Activated T-cell treated with anti-CD3 and anti-CD28 coated beads, Interleukin-2, amount 50 U/mL, for 24 hours (primary cell): ENCODE results near the gene OR52A1.
"Not testable (repeated sequence)": the region's sequence is repeated elsewhere in the genome, so short reads cannot be mapped to it uniquely, and the experiment has no call there.

Experiments
- DNase-seq: peaks from one replicate; pipeline ENCODE4 v3.0.0-alpha.2; 2020
- H3K27ac Mint-ChIP-seq: 2 replicates; pipeline ENCODE4 v1.8.0; 2020; ENCODE audit warnings: mild to moderate bottlenecking, mixed read lengths
- H3K27me3 Mint-ChIP-seq: 2 replicates; pipeline ENCODE4 v1.8.0; 2020; ENCODE audit warnings: mixed read lengths
- H3K36me3 Mint-ChIP-seq: 2 replicates; pipeline ENCODE4 v1.8.0; 2020; ENCODE audit warnings: low read depth, mixed read lengths
- H3K4me1 Mint-ChIP-seq: 2 replicates; pipeline ENCODE4 v1.8.0; 2020; ENCODE audit warnings: low read depth, mixed read lengths
- H3K4me3 Mint-ChIP-seq: 2 replicates; pipeline ENCODE4 v1.8.0; 2020; ENCODE audit warnings: mild to moderate bottlenecking, moderate library complexity, mixed read lengths
- H3K9me3 Mint-ChIP-seq: 2 replicates; pipeline ENCODE4 v1.8.0; 2020; ENCODE audit warnings: mixed read lengths

The OR52A1 gene

DNA sequence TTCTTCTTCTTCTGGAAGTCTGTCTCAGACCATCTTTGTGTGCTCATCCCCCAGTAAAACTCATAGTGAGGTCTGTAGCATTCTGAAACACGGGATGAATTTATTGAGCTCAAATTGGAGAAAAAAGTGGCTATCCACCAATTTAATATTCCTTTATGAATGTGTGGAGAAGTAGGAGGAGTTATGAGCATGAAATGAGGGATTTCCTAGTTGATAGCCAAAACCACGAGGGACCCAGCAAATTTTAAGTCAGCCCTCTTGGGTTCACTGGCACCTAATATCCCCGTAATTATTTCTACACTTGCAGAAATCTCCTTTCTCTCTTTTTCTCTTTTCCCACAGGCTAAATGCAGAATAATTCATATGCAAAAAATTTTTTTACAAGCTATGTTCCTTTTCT, at the start of gene OR52A1:
Gene OR52A1, minus strand, starts transcription at position 101 of the 400 bp plus-strand sequence. CDS start 2,388 bp downstream, outside the sequence.
- no peaks in the 10 kb centered on the region for H3K9me3 Mint-ChIP-seq
- no peak within 1 kb of the TSS for H3K27ac Mint-ChIP-seq
- DNase-seq, result no peak
- no peaks in the 10 kb centered on the region for H3K36me3 Mint-ChIP-seq
- no peaks in the 10 kb centered on the region for H3K27me3 Mint-ChIP-seq
- no peak within 1 kb of the TSS for H3K4me3 Mint-ChIP-seq
- H3K4me1 Mint-ChIP-seq, result no peaks in the 10 kb centered on the region

DNA sequence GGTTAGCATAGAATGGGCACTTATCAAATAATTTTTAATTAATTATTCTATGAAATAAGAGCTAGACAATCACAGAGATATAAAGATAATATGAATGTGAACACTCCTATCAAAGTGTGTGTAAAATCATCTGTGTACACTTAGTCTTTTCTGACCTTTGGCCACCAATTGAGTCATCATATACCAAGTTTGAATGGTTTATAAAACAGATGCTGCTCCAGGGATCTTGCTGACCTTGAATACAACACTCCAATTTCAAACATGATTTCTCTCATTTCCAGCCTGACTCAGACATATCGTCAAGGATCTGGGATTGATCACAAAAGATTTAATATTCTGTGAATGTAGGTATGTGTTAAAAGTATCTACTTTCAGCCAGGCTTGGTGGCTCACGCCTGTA, 48.8 kb upstream of the OR52A1 start:
- Mint-ChIP-seq H3K36me3 (no peaks in the 10 kb centered on the region), H3K9me3 (no peaks in the 10 kb centered on the region), H3K4me1 (no peaks in the 10 kb centered on the region), H3K27me3 (peaks cover 4% of the 10 kb centered on the region), H3K27ac (no peak overlapping the region), H3K4me3 (no peak overlapping the region)
- no peak for DNase-seq

GRCh38 chr11:5200582-5200981, 46.0 kb upstream of the OR52A1 start, which contains the start of gene OR51V1:
TSS of gene OR51V1 (minus strand) at chr11:5200682. CDS start at chr11:5200682, 0 bp downstream.
- Mint-ChIP-seq H3K27ac (no peak within 1 kb of the TSS), H3K4me3 (no peak within 1 kb of the TSS), H3K27me3 (peaks cover 4% of the 10 kb centered on the region), H3K36me3 (no peaks in the 10 kb centered on the region), H3K9me3 (no peaks in the 10 kb centered on the region), H3K4me1 (no peaks in the 10 kb centered on the region)
- no peak for DNase-seq

DNA sequence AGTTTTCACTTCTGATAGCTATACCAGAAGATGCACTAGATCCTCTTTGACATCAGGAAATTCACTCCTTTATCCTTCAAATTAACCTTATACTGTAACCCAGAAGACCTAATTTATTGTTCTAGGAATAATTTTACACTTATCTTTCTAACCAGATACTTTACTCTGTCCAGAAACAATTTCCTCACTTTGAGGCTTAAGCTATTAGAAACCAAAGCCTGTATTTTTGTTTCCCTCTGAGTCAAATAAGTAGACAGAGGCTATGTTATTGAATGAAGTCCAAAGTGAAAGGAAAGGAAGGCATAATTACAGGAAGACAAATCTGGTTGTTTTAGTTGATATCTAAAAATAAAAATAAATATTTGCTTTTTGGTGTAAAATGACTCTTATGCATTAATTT, 43.7 kb upstream of the OR52A1 start:
- Mint-ChIP-seq H3K27ac (no peak overlapping the region), H3K4me1 (no peaks in the 10 kb centered on the region), H3K4me3 (no peak overlapping the region), H3K9me3 (no peaks in the 10 kb centered on the region), H3K36me3 (no peaks in the 10 kb centered on the region), H3K27me3 (peaks cover 4% of the 10 kb centered on the region)
- no peak for DNase-seq

GRCh38 chr11:5197536-5197935, 43.0 kb upstream of the OR52A1 start:
- Mint-ChIP-seq H3K4me3 (no peak overlapping the region), H3K4me1 (no peaks in the 10 kb centered on the region), H3K27ac (no peak overlapping the region)

GRCh38 chr11:5196731-5197130, 42.2 kb upstream of the OR52A1 start:
- Mint-ChIP-seq H3K36me3 (no peaks in the 10 kb centered on the region), H3K27ac (no peak overlapping the region), H3K4me1 (no peaks in the 10 kb centered on the region), H3K4me3 (no peak overlapping the region), H3K27me3 (peaks cover 4% of the 10 kb centered on the region), H3K9me3 (peaks cover 5% of the 10 kb centered on the region)
- DNase-seq, result no peak

More at GRCh38 chr11:5197536-5197935, 43.0 kb upstream of the OR52A1 start:
- peaks cover 5% of the 10 kb centered on the region for H3K9me3 Mint-ChIP-seq
- H3K27me3 Mint-ChIP-seq, result peaks cover 4% of the 10 kb centered on the region
- no peaks in the 10 kb centered on the region for H3K36me3 Mint-ChIP-seq
- DNase-seq, result no peak

DNA sequence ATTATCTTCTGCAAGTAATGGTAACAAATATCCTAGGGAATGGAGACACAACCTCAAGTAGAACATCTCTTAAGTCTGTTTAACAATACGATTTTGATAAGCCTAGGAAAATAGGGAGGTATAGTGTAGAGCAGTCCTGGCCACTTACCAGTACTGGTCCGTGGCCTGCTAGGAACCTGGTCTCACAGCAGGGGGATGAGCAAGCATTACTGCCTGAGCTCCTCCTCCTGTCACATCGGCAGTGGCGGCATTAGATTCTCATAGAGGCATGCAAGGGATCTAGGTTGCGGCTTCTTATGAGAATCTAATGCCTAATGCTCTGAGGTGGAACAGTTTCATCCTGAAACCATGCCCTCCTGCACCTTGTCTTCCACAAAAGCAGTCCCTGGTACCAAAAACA, 41.5 kb upstream of the OR52A1 start:
- Mint-ChIP-seq H3K4me3 (no peak overlapping the region), H3K36me3 (no peaks in the 10 kb centered on the region), H3K4me1 (no peaks in the 10 kb centered on the region), H3K27me3 (peaks cover 4% of the 10 kb centered on the region), H3K27ac (no peak overlapping the region), H3K9me3 (peaks cover 5% of the 10 kb centered on the region)
- no peak for DNase-seq

- Mint-ChIP-seq H3K4me3 (no peak overlapping the region), H3K4me1 (no peaks in the 10 kb centered on the region), H3K27me3 (no peaks in the 10 kb centered on the region), H3K9me3 (peaks cover 16% of the 10 kb centered on the region), H3K36me3 (no peaks in the 10 kb centered on the region), H3K27ac (no peak overlapping the region)
- DNase-seq, result no peak
Measured at GRCh38 chr11:5192738-5193137, 38.2 kb upstream of the OR52A1 start.

GRCh38 chr11:5188201-5188600, 33.6 kb upstream of the OR52A1 start:
- no peak overlapping the region for H3K4me3 Mint-ChIP-seq
- no peaks in the 10 kb centered on the region for H3K4me1 Mint-ChIP-seq
- H3K36me3 Mint-ChIP-seq, result no peaks in the 10 kb centered on the region

DNA sequence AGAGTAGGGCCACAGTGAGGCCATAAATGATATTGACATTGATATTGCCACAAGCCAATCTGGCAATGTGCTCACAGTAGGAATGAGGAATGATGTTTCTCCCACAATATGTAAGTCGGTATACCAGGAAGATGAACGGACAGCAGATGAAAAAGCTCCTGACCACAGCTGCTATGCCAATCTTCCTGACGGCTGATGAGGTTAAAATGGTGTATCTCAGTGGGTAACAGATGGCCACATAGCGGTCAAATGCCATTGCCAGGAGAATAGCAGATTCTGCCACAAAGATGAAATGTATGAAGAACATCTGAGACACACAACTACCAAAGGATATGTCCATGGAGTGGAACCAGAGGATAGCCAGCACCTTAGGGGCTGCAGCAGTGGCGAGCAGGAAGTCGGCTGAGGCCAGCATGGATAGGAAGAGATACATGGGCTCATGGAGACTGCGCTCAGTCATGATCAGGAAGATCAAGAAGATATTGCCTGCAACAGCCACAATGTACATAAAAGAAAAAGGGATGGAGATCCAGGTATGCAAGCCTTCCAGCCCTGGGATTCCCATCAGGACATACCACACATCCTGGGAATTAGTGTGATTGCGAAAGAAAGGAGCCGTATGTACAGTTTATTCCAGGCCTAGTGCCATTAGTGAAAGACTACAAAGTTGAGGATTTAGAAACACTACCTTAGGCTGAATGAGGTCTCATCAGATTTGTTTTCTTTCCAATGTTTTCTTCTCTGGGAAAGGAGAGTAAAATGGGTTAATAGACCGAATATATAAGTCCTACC, 23.7 kb upstream of the OR52A1 start:
- no peak overlapping the region for H3K27ac Mint-ChIP-seq
- no peaks in the 10 kb centered on the region for H3K36me3 Mint-ChIP-seq

More at GRCh38 chr11:5188201-5188600, 33.6 kb upstream of the OR52A1 start:
- Mint-ChIP-seq H3K9me3 (peaks cover 15% of the 10 kb centered on the region), H3K27ac (no peak overlapping the region), H3K27me3 (peaks cover 2% of the 10 kb centered on the region)
- DNase-seq, result no peak

GRCh38 chr11:5174934-5175333, 20.4 kb upstream of the OR52A1 start:
- no peaks in the 10 kb centered on the region for H3K27me3 Mint-ChIP-seq
- DNase-seq, result no peak
- H3K36me3 Mint-ChIP-seq, result no peaks in the 10 kb centered on the region
- H3K9me3 Mint-ChIP-seq, result no peaks in the 10 kb centered on the region
- no peak overlapping the region for H3K4me3 Mint-ChIP-seq
- no peak overlapping the region for H3K27ac Mint-ChIP-seq
- H3K4me1 Mint-ChIP-seq, result no peaks in the 10 kb centered on the region

More for the DNA sequence above, 23.7 kb upstream of the OR52A1 start:
- Mint-ChIP-seq H3K9me3 (no peaks in the 10 kb centered on the region), H3K4me1 (no peaks in the 10 kb centered on the region), H3K4me3 (no peak overlapping the region), H3K27me3 (peaks cover 2% of the 10 kb centered on the region)
- no peak for DNase-seq

- H3K36me3 Mint-ChIP-seq, result no peaks in the 10 kb centered on the region
- no peaks in the 10 kb centered on the region for H3K9me3 Mint-ChIP-seq
- no peak overlapping the region for H3K27ac Mint-ChIP-seq
- H3K4me1 Mint-ChIP-seq, result no peaks in the 10 kb centered on the region
- H3K27me3 Mint-ChIP-seq, result no peaks in the 10 kb centered on the region
- DNase-seq, result no peak
- no peak overlapping the region for H3K4me3 Mint-ChIP-seq
Measured at GRCh38 chr11:5171856-5172255, 17.3 kb upstream of the OR52A1 start.

GRCh38 chr11:5165898-5166297, 11.3 kb upstream of the OR52A1 start:
- H3K27ac Mint-ChIP-seq, DNase-seq, H3K9me3 Mint-ChIP-seq, H3K36me3 Mint-ChIP-seq, H3K4me3 Mint-ChIP-seq, H3K27me3 Mint-ChIP-seq, H3K4me1 Mint-ChIP-seq: not testable (repeated sequence)

DNA sequence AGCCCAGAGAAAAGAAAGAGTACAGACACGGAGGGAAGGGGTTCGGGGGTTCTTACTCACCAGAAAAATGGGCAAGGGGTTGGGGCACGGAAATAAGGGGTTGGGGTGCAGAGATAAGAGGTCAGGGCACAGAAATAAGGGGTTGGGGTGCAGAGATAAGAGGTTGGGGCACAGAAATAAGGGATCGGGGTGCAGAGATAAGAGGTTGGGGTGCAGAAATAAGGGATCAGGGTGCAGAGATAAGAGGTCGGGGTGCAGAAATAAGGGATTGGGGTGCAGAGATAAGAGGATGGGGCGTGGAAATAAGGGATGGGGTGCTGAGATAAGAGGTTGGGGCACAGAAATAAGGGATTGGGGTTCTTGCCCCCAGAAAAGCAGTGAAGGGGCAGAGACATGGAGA, 10.2 kb upstream of the OR52A1 start:
- not testable (repeated sequence) for H3K27me3 Mint-ChIP-seq, H3K9me3 Mint-ChIP-seq, H3K27ac Mint-ChIP-seq, H3K36me3 Mint-ChIP-seq, H3K4me3 Mint-ChIP-seq, DNase-seq, H3K4me1 Mint-ChIP-seq

DNA sequence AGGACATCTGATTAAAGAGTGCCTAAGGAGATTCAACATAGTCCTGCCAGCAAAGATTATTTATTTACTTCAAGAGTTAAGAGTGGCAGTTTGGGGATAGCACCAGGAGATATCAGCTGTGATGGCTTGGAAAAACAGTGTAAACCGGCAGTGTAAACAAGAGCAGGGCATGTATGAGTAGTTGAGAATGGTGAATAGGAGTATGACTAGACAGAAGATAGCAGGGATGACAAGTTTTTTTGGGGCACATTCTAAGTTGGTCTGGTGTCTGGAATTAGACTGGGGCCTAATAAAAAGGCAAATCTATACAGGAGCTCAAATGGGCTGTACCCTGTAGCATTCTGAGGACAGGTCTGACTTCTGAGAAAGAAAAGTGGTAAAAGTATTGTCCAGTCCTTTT, 6.5 kb upstream of the OR52A1 start:
- not testable (repeated sequence) for H3K27ac Mint-ChIP-seq, H3K36me3 Mint-ChIP-seq, H3K27me3 Mint-ChIP-seq, H3K4me1 Mint-ChIP-seq, DNase-seq, H3K4me3 Mint-ChIP-seq, H3K9me3 Mint-ChIP-seq
